NB4 (cell line): ENCODE measurements around the gene SRGAP3.

Source experiments
- DNase-seq: peaks from one replicate; pipeline ENCODE4 v3.0.0; 2010; ENCODE audit warnings: low read depth
- H3K4me3 ChIP-seq: one replicate; pipeline ENCODE4 v1.5.1; 2011; ENCODE audit warnings: mild to moderate bottlenecking, low read depth, low read length, moderate library complexity
- MYC ChIP-seq: IDR thresholded peaks from 2 replicates; pipeline ENCODE4 v1.6.1; 2011; ENCODE audit warnings: low read depth, low read length
- POLR2A ChIP-seq: IDR thresholded peaks from 2 replicates; pipeline ENCODE4 v1.6.1; 2011; ENCODE audit warnings: mild to moderate bottlenecking; ENCODE audit not compliant: insufficient read length; ENCODE audit errors: extremely low read depth
- TF ChIP-seq, protein P1 (sequence below): IDR thresholded peaks from one replicate; pipeline ENCODE4 v1.5.1; 2012; ENCODE audit warnings: low read depth, low read length
- TF ChIP-seq, protein P2 (sequence below): IDR thresholded peaks from 2 replicates; pipeline ENCODE4 v1.6.1; 2011; ENCODE audit warnings: low read depth, low read length

Gene SRGAP3

DNA sequence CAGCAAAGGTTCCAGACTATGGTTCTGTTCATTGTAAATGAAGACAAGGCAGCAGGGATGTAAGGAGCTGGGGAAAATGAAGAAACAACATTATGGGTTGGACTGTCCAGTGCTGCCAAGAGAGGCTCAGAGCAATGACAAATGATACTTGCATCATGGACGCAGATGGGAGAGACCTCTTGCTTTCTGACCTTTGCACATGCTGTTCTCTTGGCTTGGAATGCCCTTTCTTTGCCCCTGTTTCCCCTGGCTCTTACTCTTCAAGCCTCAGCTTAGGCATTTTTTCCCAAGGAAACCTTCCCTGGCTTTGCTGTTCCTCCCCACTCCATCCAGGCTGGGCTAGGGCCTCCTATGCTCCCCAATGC lies 226.2 kb downstream of the SRGAP3 start:
- H3K4me3 ChIP-seq: no peak overlapping the region
- TF ChIP-seq, protein P1, sequence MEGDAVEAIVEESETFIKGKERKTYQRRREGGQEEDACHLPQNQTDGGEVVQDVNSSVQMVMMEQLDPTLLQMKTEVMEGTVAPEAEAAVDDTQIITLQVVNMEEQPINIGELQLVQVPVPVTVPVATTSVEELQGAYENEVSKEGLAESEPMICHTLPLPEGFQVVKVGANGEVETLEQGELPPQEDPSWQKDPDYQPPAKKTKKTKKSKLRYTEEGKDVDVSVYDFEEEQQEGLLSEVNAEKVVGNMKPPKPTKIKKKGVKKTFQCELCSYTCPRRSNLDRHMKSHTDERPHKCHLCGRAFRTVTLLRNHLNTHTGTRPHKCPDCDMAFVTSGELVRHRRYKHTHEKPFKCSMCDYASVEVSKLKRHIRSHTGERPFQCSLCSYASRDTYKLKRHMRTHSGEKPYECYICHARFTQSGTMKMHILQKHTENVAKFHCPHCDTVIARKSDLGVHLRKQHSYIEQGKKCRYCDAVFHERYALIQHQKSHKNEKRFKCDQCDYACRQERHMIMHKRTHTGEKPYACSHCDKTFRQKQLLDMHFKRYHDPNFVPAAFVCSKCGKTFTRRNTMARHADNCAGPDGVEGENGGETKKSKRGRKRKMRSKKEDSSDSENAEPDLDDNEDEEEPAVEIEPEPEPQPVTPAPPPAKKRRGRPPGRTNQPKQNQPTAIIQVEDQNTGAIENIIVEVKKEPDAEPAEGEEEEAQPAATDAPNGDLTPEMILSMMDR: no peak
- TF ChIP-seq, protein P2, sequence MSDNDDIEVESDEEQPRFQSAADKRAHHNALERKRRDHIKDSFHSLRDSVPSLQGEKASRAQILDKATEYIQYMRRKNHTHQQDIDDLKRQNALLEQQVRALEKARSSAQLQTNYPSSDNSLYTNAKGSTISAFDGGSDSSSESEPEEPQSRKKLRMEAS: no peak
- TF ChIP-seq POLR2A (no peak), MYC (no peak)
- DNase-seq: no peak

- DNase-seq: no peak
- TF ChIP-seq, protein P1: no peak
- TF ChIP-seq POLR2A (no peak), MYC (no peak)
- TF ChIP-seq, protein P2: no peak
Observed at GRCh38 chr3:9022305-9023225, 226.9 kb downstream of the SRGAP3 start.

DNA sequence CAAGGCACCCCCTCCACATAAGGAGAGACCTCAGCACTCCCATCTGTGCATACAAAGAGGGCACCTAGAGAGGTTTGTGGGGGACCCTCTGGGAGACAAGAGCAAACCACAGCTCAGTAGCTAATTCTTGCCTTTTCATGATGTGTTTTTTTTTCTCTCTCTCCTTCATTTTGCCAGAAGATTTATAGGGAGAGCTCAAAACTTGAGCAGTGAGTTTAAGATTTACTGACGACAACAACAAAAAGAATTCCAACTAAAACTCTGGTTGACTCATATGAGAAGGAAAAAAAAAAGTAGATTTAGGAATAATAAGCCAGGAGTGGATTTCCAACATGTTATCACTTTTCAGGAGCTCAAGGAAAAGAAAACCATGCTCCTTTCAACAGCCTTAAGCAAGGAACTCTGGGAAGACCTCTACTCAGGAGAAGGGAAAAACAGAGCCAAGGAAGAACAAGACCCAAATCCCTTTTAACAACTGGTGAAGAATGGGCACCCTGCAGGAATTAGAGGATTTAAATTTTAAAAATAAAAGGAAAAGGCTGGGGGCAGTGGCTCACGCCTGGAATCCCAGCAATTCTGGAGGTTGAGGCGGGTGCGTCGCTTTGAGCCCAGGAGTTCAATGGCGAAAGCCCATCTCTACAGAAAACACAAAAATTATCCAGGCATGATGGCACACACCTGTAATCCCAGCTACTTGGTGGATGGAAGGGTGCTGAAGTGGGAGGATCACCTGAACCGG lies 228.0 kb downstream of the SRGAP3 start:
- DNase-seq: no peak
- no peak overlapping the region for H3K4me3 ChIP-seq
- TF ChIP-seq, protein P1: no peak
- TF ChIP-seq MYC: no peak
- TF ChIP-seq, protein P2: no peak
- TF ChIP-seq POLR2A: no peak

More at GRCh38 chr3:9022305-9023225, 226.9 kb downstream of the SRGAP3 start:
- no peak overlapping the region for H3K4me3 ChIP-seq

DNA sequence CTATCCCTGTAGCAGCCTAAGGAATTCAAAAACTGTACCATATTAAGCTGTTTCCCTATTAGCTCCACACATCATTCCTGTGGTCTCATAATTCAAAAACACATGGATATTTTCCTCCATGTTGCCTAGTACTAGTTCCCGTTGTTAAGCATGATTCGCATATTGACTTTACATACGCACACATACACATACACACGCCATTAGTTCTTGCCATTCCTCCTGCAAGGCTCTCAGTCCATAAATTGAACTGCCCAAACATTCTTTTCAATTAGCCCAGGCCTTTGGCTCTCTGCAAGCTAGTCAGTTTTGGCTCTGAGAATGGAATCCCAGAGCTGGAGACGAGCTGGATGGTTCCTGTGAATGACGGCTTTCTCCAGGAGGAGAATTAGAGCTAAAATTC lies 229.0 kb downstream of the SRGAP3 start:
- H3K4me3 ChIP-seq: no peak overlapping the region
- TF ChIP-seq, protein P2: no peak
- no peak for TF ChIP-seq MYC
- no peak for TF ChIP-seq POLR2A
- TF ChIP-seq, protein P1: no peak
- no peak for DNase-seq

DNA sequence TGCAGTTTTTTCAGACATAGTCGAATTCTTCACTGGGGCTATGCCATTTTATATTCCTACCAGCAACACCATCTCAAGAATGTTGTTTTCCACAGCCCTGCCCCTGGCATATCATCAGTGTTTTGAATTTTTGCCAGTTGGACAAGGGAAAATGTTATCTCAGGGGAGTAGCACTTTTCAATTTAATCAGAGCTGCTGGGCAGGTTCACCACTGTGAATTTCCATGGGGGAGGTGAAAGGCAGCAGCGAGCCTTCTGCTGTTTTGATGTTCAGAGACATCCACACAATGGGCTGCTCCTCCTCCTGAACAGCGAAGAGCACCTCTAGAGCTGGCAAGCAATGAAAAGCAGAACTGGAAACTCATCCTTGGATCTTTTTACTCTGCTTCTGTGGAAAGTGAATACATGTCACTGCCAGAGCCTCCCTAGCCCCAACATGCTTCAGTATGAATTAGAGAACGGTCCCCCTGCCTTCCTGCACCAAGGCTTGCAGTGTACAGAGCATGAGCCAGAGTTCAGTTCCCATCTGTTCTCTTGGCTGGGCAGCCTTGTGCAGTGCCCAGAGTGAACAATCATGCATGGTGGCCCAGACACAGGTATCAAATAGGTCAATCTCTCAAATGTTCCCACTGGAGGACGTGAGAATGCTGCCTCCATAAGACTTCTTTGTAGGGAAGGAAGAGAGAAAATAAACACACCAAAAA lies 230.0 kb downstream of the SRGAP3 start:
- no peak for DNase-seq
- TF ChIP-seq, protein P1: no peak
- TF ChIP-seq POLR2A (no peak), MYC (no peak)
- TF ChIP-seq, protein P2: no peak
- H3K4me3 ChIP-seq: no peak overlapping the region
